Prostate gland (tissue), 2 donors: ENCODE data around the gene SCO2.

ENCODE experiments used
- POLR2A ChIP-seq: fragments of 450-650 bp; IDR thresholded peaks from one replicate; pipeline ENCODE4 v1.6.1; 2016; ENCODE audit warnings: antibody characterized with exemption, mild to moderate bottlenecking
- POLR2AphosphoS5 ChIP-seq: sonication (generic); formaldehyde crosslinking; IDR thresholded peaks from one replicate; pipeline ENCODE4 v1.6.1; 2017; ENCODE audit warnings: antibody characterized with exemption
- TF ChIP-seq, protein P1 (sequence below), 4 experiments: fragments of 200-600 bp in 2 of 4; fragments of 450-650 bp in 2 of 4; sonication (generic) in 2 of 4; IDR thresholded peaks; 1 replicate in 3 of 4; 2 replicates in 1 of 4; pipeline ENCODE4 v1.5.1; 2016 to 2019; ENCODE audit warnings: antibody characterized with exemption in 4 of 4, mild to moderate bottlenecking in 2 of 4, moderate library complexity in 2 of 4

GRCh38 chr22:50479721-50480120 lies 45.7 kb downstream of the SCO2 start:
- TF ChIP-seq POLR2A = no peak
- TF ChIP-seq, protein P1, sequence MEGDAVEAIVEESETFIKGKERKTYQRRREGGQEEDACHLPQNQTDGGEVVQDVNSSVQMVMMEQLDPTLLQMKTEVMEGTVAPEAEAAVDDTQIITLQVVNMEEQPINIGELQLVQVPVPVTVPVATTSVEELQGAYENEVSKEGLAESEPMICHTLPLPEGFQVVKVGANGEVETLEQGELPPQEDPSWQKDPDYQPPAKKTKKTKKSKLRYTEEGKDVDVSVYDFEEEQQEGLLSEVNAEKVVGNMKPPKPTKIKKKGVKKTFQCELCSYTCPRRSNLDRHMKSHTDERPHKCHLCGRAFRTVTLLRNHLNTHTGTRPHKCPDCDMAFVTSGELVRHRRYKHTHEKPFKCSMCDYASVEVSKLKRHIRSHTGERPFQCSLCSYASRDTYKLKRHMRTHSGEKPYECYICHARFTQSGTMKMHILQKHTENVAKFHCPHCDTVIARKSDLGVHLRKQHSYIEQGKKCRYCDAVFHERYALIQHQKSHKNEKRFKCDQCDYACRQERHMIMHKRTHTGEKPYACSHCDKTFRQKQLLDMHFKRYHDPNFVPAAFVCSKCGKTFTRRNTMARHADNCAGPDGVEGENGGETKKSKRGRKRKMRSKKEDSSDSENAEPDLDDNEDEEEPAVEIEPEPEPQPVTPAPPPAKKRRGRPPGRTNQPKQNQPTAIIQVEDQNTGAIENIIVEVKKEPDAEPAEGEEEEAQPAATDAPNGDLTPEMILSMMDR (IDR thresholded peaks at IDR 0.05) = no peak
- TF ChIP-seq POLR2AphosphoS5 = no peak
